Vagina (tissue), 2 donors: Measurements from ENCODE around the gene PSENEN. TPM values are rescaled to one million over a fixed set of nuclear protein-coding genes. Genes with fewer than 3 reads are reported as not detected.

Experiments used
- DNase-seq, 2 donors: peaks; one replicate each; pipeline ENCODE4 v3.0.0-alpha.2; 2017; ENCODE audit errors: extremely low spot score in 2 of 2
- H3K27ac ChIP-seq: fragments of 200-600 bp; sonication (generic); one replicate; pipeline ENCODE4 v1.5.1; 2019
- H3K27me3 ChIP-seq: fragments of 200-600 bp; sonication (generic); one replicate; pipeline ENCODE4 v1.5.1; 2019
- H3K36me3 ChIP-seq, 2 donors: fragments of 200-600 bp; sonication (generic); one replicate each; pipeline ENCODE4 v1.5.1; 2017 to 2019
- H3K4me1 ChIP-seq: fragments of 200-600 bp; sonication (generic); one replicate; pipeline ENCODE4 v1.5.1; 2019
- H3K4me3 ChIP-seq, 2 donors: fragments of 200-600 bp; sonication (generic); 1 replicate in 1 of 2; 2 replicates in 1 of 2; pipeline ENCODE4 v1.5.1; 2016 to 2019
- H3K9me3 ChIP-seq: fragments of 200-600 bp; sonication (generic); one replicate; pipeline ENCODE4 v1.5.1; 2019
- CTCF ChIP-seq, 3 experiments: fragments of 450-650 bp in 2 of 3; fragments of 200-600 bp in 1 of 3; sonication (generic) in 1 of 3; IDR thresholded peaks; one replicate each; pipeline ENCODE4 v1.5.1; 2017 to 2019; ENCODE audit warnings: antibody characterized with exemption in 3 of 3, mild to moderate bottlenecking in 2 of 3, moderate library complexity in 2 of 3
- POLR2A ChIP-seq, 2 donors: fragments of 450-650 bp; IDR thresholded peaks; one replicate each; pipeline ENCODE4 v1.6.1; 2017; ENCODE audit warnings: antibody characterized with exemption in 2 of 2, mild to moderate bottlenecking in 2 of 2, moderate library complexity in 2 of 2
- POLR2AphosphoS5 ChIP-seq, 2 donors: sonication (generic); formaldehyde crosslinking; IDR thresholded peaks; one replicate each; pipeline ENCODE4 v1.9.0; 2017; ENCODE audit warnings: antibody characterized with exemption in 2 of 2, mild to moderate bottlenecking in 2 of 2, low read depth in 1 of 2; ENCODE audit not compliant: insufficient read depth in 1 of 2
- intact Hi-C: fragments of 100-400 bp; cut with DNase I; formaldehyde crosslinking; loops from one replicate; pipeline ENCODE4 v1.15.1; 2023
- total RNA-seq: library from RNA; depleted of rRNA; stranded (reverse); fragments of >200 nt; gene quantifications from one replicate; pipeline ENCODE4 v1.2.3, GENCODE V29; 2016

Gene PSENEN
- total RNA-seq, 1 donor from 2014 or later = 28.2 TPM

DNA sequence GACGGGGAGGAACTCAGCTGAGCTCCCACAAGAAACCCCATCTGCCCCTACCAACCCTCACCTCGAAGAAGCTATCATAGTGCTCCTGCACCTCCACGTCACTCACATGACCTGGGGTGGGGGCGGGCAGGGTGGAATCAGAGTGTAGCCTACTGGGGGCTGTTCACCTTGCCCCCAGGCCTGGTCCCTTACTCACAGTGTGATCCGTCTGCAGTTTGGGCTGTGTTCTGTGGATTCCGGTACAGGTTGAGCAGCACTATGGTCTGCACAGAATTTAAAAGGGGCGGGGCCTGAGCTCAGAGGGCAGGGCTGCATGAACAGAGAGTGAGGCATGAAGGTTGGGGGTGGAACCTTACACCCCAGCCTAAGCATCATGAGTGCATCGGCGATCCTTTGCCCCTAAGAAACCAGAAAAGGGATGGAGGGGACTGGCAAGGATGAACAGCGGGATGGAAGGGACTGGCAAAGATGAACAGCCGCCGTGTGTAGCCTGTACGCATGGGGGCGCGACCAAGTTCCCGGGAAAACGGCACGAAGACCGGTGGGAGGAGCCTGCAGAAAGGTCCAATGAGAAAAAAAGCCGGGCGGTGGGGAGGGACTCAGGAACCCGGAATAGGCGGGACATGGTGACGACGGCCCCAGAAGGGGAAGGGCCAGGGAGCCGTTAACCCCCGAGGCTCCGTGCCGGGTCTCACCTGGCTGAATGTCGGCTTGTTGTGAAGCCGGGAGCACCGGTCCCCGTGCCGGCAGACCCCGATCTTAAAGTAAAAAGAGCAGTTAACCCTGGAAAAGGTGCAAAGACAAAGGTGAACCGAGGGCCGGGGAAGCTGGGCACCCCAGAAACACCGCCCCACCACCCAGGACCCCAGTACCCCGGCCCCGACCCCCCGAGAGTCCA lies 772 bp upstream of the PSENEN start:
- Histone ChIP-seq H3K36me3 (no peaks in the 10 kb centered on the region), H3K27ac (peak overlapping the region; percentile 100), H3K4me1 (peaks cover 51% of the 10 kb centered on the region), H3K4me3 (peak overlapping the region; percentile 90 to 93), H3K27me3 (no peaks in the 10 kb centered on the region), H3K9me3 (no peaks in the 10 kb centered on the region)
- intact Hi-C loops = no loop called here
- TF ChIP-seq POLR2A (IDR thresholded peaks at IDR 0.05) = no peak
- peak in 1 of 2 donors; percentile 73 for TF ChIP-seq POLR2AphosphoS5 (IDR thresholded peaks at IDR 0.05; ENCODE audit: insufficient read depth in 1 of 2, low read depth in 1 of 2)
- peak in 2 of 3 experiments; percentile 30 to 47 for TF ChIP-seq CTCF (IDR thresholded peaks at IDR 0.05)
- DNase-seq = peak in 1 of 2 donors; percentile 98

DNA sequence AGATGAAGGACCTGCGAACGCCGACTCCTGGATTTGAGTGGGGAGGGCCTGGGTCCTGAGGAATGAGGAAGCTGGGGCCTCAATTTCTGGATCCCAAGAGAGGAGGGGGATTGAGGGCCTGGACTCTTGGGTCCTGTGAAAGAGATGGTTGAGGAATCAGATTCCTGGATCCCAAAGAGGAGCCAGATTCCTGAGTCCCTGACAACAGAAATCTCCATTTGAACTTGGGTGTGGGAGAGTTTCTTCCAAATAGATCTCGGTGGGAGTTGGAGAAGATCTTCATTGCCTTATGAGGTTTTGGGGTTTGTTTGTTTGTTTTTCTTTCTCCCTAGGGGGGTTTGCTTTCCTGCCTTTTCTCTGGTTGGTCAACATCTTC lies 624 bp downstream of the PSENEN start:
- peaks cover 48% of the 10 kb centered on the region for H3K4me1 ChIP-seq
- peak overlapping the region; percentile 100 for H3K27ac ChIP-seq
- no peaks in the 10 kb centered on the region for H3K9me3 ChIP-seq
- no peak for TF ChIP-seq POLR2AphosphoS5 (IDR thresholded peaks at IDR 0.05; ENCODE audit: insufficient read depth in 1 of 2, low read depth in 1 of 2)
- H3K27me3 ChIP-seq = no peaks in the 10 kb centered on the region
- no peaks in the 10 kb centered on the region for H3K36me3 ChIP-seq
- no peak for DNase-seq
- peak overlapping the region; percentile 90 to 93 for H3K4me3 ChIP-seq
- intact Hi-C loops = no loop called here

- H3K27ac ChIP-seq = no peak overlapping the region
Observed at GRCh38 chr19:35746531-35746930, 1.1 kb downstream of the PSENEN start.

DNA sequence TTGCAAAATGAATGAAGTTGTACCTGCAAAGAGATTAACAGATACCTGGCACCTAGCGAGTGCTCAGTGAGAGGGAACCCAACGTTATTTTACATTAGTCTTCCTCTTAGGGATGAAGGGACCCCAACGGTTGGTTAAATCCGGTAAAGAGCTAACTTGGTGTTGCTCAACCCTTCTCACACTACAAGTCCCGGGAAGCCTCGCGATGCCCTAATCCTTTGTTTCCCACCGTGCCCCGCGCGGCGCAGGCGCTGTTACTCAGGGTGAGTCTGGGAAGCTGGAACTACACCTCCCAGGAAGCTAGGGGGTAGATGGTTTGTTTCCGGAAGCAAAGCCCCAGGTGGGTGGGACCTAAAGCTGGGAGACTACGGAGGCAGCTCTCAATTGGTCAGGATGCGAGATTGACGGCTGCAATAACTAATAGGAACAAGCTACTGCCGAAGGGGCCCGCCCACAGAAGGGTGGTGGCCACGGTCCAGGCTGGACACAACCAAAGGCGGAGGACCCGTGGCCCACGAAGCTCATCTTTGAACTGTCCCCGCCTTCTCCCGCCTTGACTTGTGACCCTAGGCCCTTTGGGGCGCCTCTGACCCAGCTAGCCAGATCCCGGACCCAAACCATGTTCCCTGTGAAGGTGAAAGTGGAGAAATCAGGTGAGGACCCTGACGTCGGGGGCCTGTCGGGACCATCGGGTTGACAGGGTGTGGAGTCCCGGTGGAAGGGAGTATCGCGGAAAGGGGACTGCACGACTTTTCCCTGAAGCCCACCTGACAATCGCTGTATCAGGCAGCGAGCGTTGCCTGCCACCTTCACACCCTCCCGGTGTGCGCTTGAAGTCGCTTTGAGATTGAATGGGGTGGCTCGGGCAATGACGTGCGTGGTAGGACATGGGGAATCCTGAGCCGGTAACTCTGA lies 2.9 kb downstream of the PSENEN start, which contains the start of gene LIN37:
Gene LIN37, plus strand, starts transcription at position 471 of the 915 bp plus-strand sequence. Its CDS starts 149 bp downstream, at position 620.
- Histone ChIP-seq H3K4me1 (peaks cover 45% of the 10 kb centered on the region), H3K4me3 (peak within 1 kb of the TSS; percentile 67 to 95), H3K9me3 (no peaks in the 10 kb centered on the region), H3K36me3 (peaks cover 0 to 15% of the 10 kb centered on the region in 2 donors), H3K27ac (peak within 1 kb of the TSS; percentile 55), H3K27me3 (no peaks in the 10 kb centered on the region)
- intact Hi-C loops = no loop called here
- TF ChIP-seq POLR2AphosphoS5 (IDR thresholded peaks at IDR 0.05; ENCODE audit: insufficient read depth in 1 of 2, low read depth in 1 of 2) (peak; percentile 99 to 100), POLR2A (IDR thresholded peaks at IDR 0.05) (peak; percentile 71 to 90), CTCF (IDR thresholded peaks at IDR 0.05) (peak in 2 of 3 experiments; percentile 10 to 12)
- peak; percentile 100 for DNase-seq

More at GRCh38 chr19:35746531-35746930, 1.1 kb downstream of the PSENEN start:
- Histone ChIP-seq H3K36me3 (no peaks in the 10 kb centered on the region), H3K9me3 (no peaks in the 10 kb centered on the region), H3K4me1 (peaks cover 45% of the 10 kb centered on the region), H3K4me3 (peak overlapping the region; percentile 90 to 93), H3K27me3 (no peaks in the 10 kb centered on the region)
- DNase-seq = no peak
- TF ChIP-seq CTCF (IDR thresholded peaks at IDR 0.05) (no peak), POLR2AphosphoS5 (IDR thresholded peaks at IDR 0.05; ENCODE audit: insufficient read depth in 1 of 2, low read depth in 1 of 2) (no peak), POLR2A (IDR thresholded peaks at IDR 0.05) (no peak)
- intact Hi-C loops = no loop called here

- no peak for TF ChIP-seq POLR2A (IDR thresholded peaks at IDR 0.05)
- no peak for TF ChIP-seq POLR2AphosphoS5 (IDR thresholded peaks at IDR 0.05; ENCODE audit: insufficient read depth in 1 of 2, low read depth in 1 of 2)
- no peak for TF ChIP-seq CTCF (IDR thresholded peaks at IDR 0.05)
- DNase-seq = no peak
- Histone ChIP-seq H3K27me3 (no peaks in the 10 kb centered on the region), H3K9me3 (no peaks in the 10 kb centered on the region), H3K27ac (no peak overlapping the region), H3K4me3 (no peak overlapping the region), H3K4me1 (peaks cover 45% of the 10 kb centered on the region), H3K36me3 (peaks cover 0 to 26% of the 10 kb centered on the region in 2 donors)
- intact Hi-C loops = no loop called here
Observed at GRCh38 chr19:35750167-35750566, 4.7 kb downstream of the PSENEN start.
